H54 (cell line): ENCODE measurements around the gene FTL.

ENCODE experiments used
- DNase-seq: peaks from one replicate; pipeline ENCODE4 v3.0.0; 2011; ENCODE audit warnings: low spot score, mixed read lengths; ENCODE audit not compliant: insufficient read length
- FAIRE-seq: peaks from 3 replicates; lab custom pipeline; 2011; peaks lifted over from hg19 to GRCh38; lab: Jason Lieb, UNC
- POLR2A ChIP-seq: IDR thresholded peaks from 2 replicates; pipeline ENCODE4 v1.6.1; 2011; ENCODE audit warnings: low read depth, mild to moderate bottlenecking, low read length

The FTL gene

GRCh38 chr19:48965806-48966540, 864 bp downstream of the FTL start:
- DNase-seq: no peak
- TF ChIP-seq POLR2A: no peak
- FAIRE-seq: no peak

- no peak for FAIRE-seq
- TF ChIP-seq POLR2A: no peak
- no peak for DNase-seq
Observed at GRCh38 chr19:48966541-48967345, 1.6 kb downstream of the FTL start.

GRCh38 chr19:48967346-48968178, 2.5 kb downstream of the FTL start:
- no peak for TF ChIP-seq POLR2A
- no peak for DNase-seq
- FAIRE-seq: no peak

- no peak for TF ChIP-seq POLR2A
- no peak for DNase-seq
- no peak for FAIRE-seq
Observed at GRCh38 chr19:48968179-48968661, 3.1 kb downstream of the FTL start.

GRCh38 chr19:48968813-48969218, 3.7 kb downstream of the FTL start:
- DNase-seq (no peak), FAIRE-seq (no peak)
- TF ChIP-seq POLR2A: no peak

GRCh38 chr19:48969276-48970138, 4.4 kb downstream of the FTL start:
- DNase-seq: no peak
- FAIRE-seq: no peak
- TF ChIP-seq POLR2A: no peak

- FAIRE-seq (no peak), DNase-seq (no peak)
Observed at GRCh38 chr19:48970139-48970766, 5.1 kb downstream of the FTL start.

GRCh38 chr19:48970923-48971395, 5.8 kb downstream of the FTL start:
- no peak for DNase-seq
- FAIRE-seq: no peak
- TF ChIP-seq POLR2A: no peak

More at GRCh38 chr19:48970139-48970766, 5.1 kb downstream of the FTL start:
- no peak for TF ChIP-seq POLR2A

- no peak for TF ChIP-seq POLR2A
- DNase-seq (no peak), FAIRE-seq (no peak)
Observed at GRCh38 chr19:48975947-48976847, 11.1 kb downstream of the FTL start.

GRCh38 chr19:48977061-48977460, 12.0 kb downstream of the FTL start:
- FAIRE-seq (no peak), DNase-seq (no peak)
- TF ChIP-seq POLR2A: no peak

- no peak for DNase-seq
- FAIRE-seq: no peak
- TF ChIP-seq POLR2A: no peak
Observed at GRCh38 chr19:48982280-48982679, 17.2 kb downstream of the FTL start.
